ENCODE results near the gene IRAK2. TPM values are rescaled to one million over a fixed set of nuclear protein-coding genes. Genes with fewer than 3 reads are reported as not detected.

IRAK2 gene
- total RNA-seq, 3 donors from 2014 or later (not counting 1 experiment from before 2014, with no cell fraction given): 10.4 to 28.2 (median 10.9) TPM

- H3K27ac Mint-ChIP-seq: no peak overlapping the region
- 94% methylated on average over 9 of the region's 9 CpGs for WGBS (ENCODE audit: insufficient coverage)
Observed at GRCh38 chr3:10289787-10290355, 125.2 kb downstream of the IRAK2 start.

GRCh38 chr3:10290481-10291176 is 125.9 kb downstream of the IRAK2 start:
- H3K36me3 Mint-ChIP-seq: no peaks in the 10 kb centered on the region
- Histone ChIP-seq H3K9me3 (ENCODE audit: control insufficient read depth, insufficient read depth, low read length) (no peaks in the 10 kb centered on the region), H3K36me3 (ENCODE audit: control insufficient read depth, insufficient read depth, low read length) (peaks cover 34% of the 10 kb centered on the region), H3K27ac (ENCODE audit: low read length) (no peak overlapping the region), H3K4me1 (ENCODE audit: control insufficient read depth, insufficient read depth, low read length) (peaks cover 21% of the 10 kb centered on the region), H3K27me3 (ENCODE audit: control insufficient read depth, insufficient read depth, low read length) (no peaks in the 10 kb centered on the region), H3K4me3 (ENCODE audit: low read length) (no peak overlapping the region)
- H3K4me1 Mint-ChIP-seq: peaks cover 15 to 18% of the 10 kb centered on the region in 2 donors
- ATAC-seq: no peak
- no peak overlapping the region for H3K27ac Mint-ChIP-seq
- H3K4me3 Mint-ChIP-seq: no peak overlapping the region
- no peak for TF ChIP-seq CTCF (IDR thresholded peaks at IDR 0.05)
- no peaks in the 10 kb centered on the region for H3K27me3 Mint-ChIP-seq (ENCODE audit: low read depth in 2 of 2)
- no peaks in the 10 kb centered on the region for H3K9me3 Mint-ChIP-seq
- intact Hi-C loops (cut with micrococcal nuclease): no loop called here
- WGBS (ENCODE audit: insufficient coverage): 96% methylated on average over 18 of the region's 18 CpGs
- DNase-seq: no peak

More at GRCh38 chr3:10289787-10290355, 125.2 kb downstream of the IRAK2 start:
- intact Hi-C loops (cut with micrococcal nuclease): no loop called here
- Mint-ChIP-seq H3K36me3 (no peaks in the 10 kb centered on the region), H3K9me3 (no peaks in the 10 kb centered on the region), H3K27me3 (ENCODE audit: low read depth in 2 of 2) (no peaks in the 10 kb centered on the region), H3K4me1 (peaks cover 20 to 25% of the 10 kb centered on the region in 2 donors), H3K4me3 (no peak overlapping the region)
- no peak for TF ChIP-seq CTCF (IDR thresholded peaks at IDR 0.05)
- no peak for DNase-seq
- ATAC-seq: no peak
- peaks cover 35% of the 10 kb centered on the region for H3K36me3 ChIP-seq (ENCODE audit: control insufficient read depth, insufficient read depth, low read length)
- H3K4me1 ChIP-seq (ENCODE audit: control insufficient read depth, insufficient read depth, low read length): peaks cover 22% of the 10 kb centered on the region
- no peaks in the 10 kb centered on the region for H3K27me3 ChIP-seq (ENCODE audit: control insufficient read depth, insufficient read depth, low read length)
- no peak overlapping the region for H3K27ac ChIP-seq (ENCODE audit: low read length)
- H3K4me3 ChIP-seq (ENCODE audit: low read length): no peak overlapping the region
- no peaks in the 10 kb centered on the region for H3K9me3 ChIP-seq (ENCODE audit: control insufficient read depth, insufficient read depth, low read length)

GRCh38 chr3:10291641-10292040 is 126.9 kb downstream of the IRAK2 start:
- intact Hi-C loops (cut with micrococcal nuclease): no loop called here
- Histone ChIP-seq H3K4me1 (ENCODE audit: control insufficient read depth, insufficient read depth, low read length) (peaks cover 21% of the 10 kb centered on the region), H3K4me3 (ENCODE audit: low read length) (no peak overlapping the region), H3K9me3 (ENCODE audit: control insufficient read depth, insufficient read depth, low read length) (no peaks in the 10 kb centered on the region), H3K27ac (ENCODE audit: low read length) (no peak overlapping the region), H3K36me3 (ENCODE audit: control insufficient read depth, insufficient read depth, low read length) (peaks cover 30% of the 10 kb centered on the region), H3K27me3 (ENCODE audit: control insufficient read depth, insufficient read depth, low read length) (no peaks in the 10 kb centered on the region)
- ATAC-seq (no peak), DNase-seq (no peak)
- TF ChIP-seq CTCF (IDR thresholded peaks at IDR 0.05): no peak
- Mint-ChIP-seq H3K4me3 (no peak overlapping the region), H3K27me3 (ENCODE audit: low read depth in 2 of 2) (no peaks in the 10 kb centered on the region), H3K4me1 (peaks cover 15 to 18% of the 10 kb centered on the region in 2 donors), H3K27ac (peak overlapping the region in 1 of 2 donors; percentile 83), H3K9me3 (no peaks in the 10 kb centered on the region), H3K36me3 (no peaks in the 10 kb centered on the region)
- 89% methylated on average over 6 of the region's 6 CpGs for WGBS (ENCODE audit: insufficient coverage)

Data from natural killer cell (primary cell).